NCI-H2029 treated with DMSO at 0.1 percent for 48 hours (cell line): ENCODE measurements around the gene OR13D1.
"Not testable (repeated sequence)": the region's sequence is repeated elsewhere in the genome, so short reads cannot be mapped to it uniquely, and the experiment has no call there.

Source experiments
- DNase-seq: peaks from one replicate; lab custom pipeline; 2025; lab: John Stamatoyannopoulos, UW

Gene OR13D1

DNA sequence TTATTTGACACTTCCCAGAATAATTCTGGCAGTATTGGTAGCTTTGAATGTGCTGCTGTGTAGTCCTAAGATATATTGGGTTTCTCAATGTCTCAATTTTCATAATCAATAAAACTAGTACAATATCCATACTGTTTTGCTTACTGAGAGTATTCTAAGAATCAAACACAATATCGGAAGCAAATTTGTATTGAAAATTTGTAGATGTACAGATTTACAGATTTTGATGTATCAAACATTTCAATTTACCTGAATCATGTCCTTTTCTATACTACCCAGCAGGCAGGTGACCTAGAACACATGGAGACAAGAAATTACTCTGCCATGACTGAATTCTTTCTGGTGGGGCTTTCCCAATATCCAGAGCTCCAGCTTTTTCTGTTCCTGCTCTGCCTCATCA, at the start of gene OR13D1:
Gene OR13D1 (plus strand): TSS at position 301 of the 400 bp plus-strand sequence. CDS start 0 bp downstream, at position 301.
- no peak for DNase-seq

- no peak for DNase-seq
Measured at GRCh38 chr9:104658496-104659195, 35.7 kb upstream of the OR13D1 start.

- DNase-seq: no peak
Measured at GRCh38 chr9:104675611-104676010, 18.7 kb upstream of the OR13D1 start.

DNA sequence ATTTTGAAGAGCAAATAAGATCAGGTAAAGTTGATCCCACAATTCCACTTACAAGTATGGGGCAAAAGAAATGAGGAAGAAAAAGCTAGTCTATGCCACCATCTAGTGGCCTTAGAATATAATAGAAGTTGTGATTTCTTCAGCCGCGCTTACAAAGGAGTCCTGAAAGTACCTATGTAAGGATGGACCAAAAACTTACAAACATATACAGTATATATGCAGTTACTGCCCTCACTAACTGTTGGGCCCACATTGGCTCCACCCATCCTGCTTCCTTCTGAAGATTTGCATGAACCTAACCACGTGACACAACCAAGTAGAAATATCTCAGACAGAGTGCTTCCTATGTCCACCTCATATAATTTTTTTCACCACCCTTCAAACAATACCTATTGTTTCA, 11.7 kb upstream of the OR13D1 start:
- DNase-seq: peak; percentile 47

GRCh38 chr9:104686081-104686480, 8.2 kb upstream of the OR13D1 start:
- DNase-seq: no peak

DNA sequence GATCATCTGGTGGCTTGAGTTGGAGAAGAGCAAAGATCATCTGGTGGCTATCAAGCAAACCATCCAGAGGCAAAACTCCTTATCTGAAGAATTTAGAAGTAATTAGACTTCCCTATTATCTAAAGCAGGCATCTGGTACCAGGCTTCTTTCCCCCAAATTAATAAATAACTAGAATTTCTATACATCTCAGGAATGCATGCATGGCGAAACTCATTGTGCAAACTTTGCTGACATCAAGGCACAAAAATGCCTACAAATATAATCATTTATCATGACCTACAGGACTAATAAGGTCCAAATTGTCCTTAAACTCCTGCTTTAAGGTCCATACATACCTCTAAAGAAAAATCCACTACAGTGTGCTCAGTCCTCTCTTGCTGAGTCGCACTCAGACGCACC, 6.0 kb downstream of the OR13D1 start:
- no peak for DNase-seq

GRCh38 chr9:104708737-104709136, 14.4 kb downstream of the OR13D1 start:
- not testable (repeated sequence) for DNase-seq

DNA sequence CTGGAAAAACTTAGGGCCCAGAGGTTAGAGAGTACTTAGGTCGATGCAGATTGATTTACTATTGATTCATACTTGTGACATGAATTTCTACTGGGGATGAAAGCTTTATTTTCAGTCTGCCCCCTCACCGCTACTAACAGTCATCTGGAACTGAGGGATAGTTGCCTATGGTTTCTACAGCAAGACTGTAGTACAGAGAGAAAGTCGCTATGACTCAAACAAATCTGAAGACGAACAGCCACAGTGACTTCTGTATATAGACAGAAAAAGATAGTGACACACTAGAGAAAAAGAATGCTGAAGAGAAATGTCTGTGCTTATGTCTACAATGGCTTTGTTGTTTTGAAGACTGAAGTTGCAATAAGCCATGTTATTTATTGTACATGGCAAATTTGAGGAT, 17.3 kb downstream of the OR13D1 start:
- DNase-seq: no peak

- DNase-seq: peak; percentile 21
Measured at GRCh38 chr9:104725014-104725413, 30.7 kb downstream of the OR13D1 start.

DNA sequence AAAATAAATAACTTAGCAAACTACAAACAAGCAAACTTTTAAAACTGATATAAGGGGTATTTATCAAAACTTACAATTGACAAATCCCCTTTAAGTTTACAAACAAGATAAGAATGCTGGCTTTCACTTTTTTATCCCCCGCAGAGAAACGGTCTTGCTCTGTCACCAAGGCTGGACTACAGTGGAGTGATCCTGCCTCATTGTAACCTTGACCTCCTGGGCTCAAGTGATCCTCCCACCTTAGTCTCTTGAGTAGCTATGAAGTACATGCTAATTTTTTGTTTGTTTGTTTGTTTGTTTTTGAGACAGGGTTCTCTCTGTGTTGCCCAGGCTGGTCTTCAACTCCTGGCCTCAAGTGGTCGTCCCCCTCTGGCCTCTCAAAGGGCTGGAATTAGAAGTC, 44.1 kb downstream of the OR13D1 start:
- DNase-seq: no peak

DNA sequence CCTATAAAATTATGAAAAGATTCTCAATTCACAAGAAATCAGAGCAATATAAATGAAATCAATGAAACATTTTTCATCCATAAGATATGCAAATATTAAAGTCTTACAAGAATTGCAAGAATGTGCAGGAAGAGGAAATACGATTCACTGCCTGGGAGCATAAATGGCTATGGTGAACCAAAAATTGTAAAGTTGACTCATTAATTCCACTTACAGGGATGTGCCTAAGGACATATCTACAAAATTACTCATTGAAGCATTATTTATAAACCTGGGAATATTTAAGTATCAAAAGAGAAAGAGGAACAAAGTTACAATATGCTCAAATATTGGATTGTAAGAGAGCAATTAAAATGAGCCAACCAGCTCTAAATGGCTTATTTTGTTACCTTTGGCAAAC, 46.3 kb downstream of the OR13D1 start:
- DNase-seq: no peak

- DNase-seq: peak; percentile 83
Measured at GRCh38 chr9:104743376-104743985, 49.2 kb downstream of the OR13D1 start.
